A549 treated with CpdA at 1 μM for 4 hours (cell line): Measurements from ENCODE around the gene PDRG1. TPM values are rescaled to one million over a fixed set of nuclear protein-coding genes. Genes with fewer than 3 reads are reported as not detected.

Source experiments
- total RNA-seq: library from RNA; stranded (reverse); fragments of 200-300 nt; extraction: Qiagen RNA extraction; gene quantifications from 5 replicates; pipeline ENCODE4 v1.2.3, GENCODE V29; 2022; ENCODE audit warnings: low read depth

Gene PDRG1
- 29.2 to 36.5 TPM (median 34.3 TPM) in 5 replicates for total RNA-seq

GRCh38 chr20:31951530-31952453 is at the start of gene PDRG1:
Gene PDRG1 (minus strand): TSS chr20:31952046. CDS start chr20:31951961, 85 bp downstream.

GRCh38 chr20:31967830-31968249 is 16.0 kb upstream of the PDRG1 start, which contains the start of gene XKR7:
Gene XKR7 (plus strand): TSS chr20:31968151. CDS start chr20:31968176, 25 bp downstream.

Other genes starting within 250 kb of the PDRG1 start
- 135 to 153 TPM (median 148 TPM) in 5 replicates for gene BCL2L1, start 229.2 kb downstream of the PDRG1 start, total RNA-seq
- gene TPX2, start 212.8 kb downstream of the PDRG1 start, total RNA-seq = 100 to 117 TPM (median 107 TPM) in 5 replicates
- 0.61 to 0.87 TPM (median 0.66 TPM) in 5 replicates for gene MYLK2, start 132.7 kb downstream of the PDRG1 start, total RNA-seq
- 0.62 to 1.8 TPM (median 1.2 TPM) in 5 replicates for gene FOXS1, start 106.4 kb downstream of the PDRG1 start, total RNA-seq
- gene DUSP15, start 81.5 kb downstream of the PDRG1 start, total RNA-seq = 0.64 to 1.5 TPM (median 1.1 TPM) in 5 replicates
- 0.06 to 0.20 TPM in 2 of 5 replicates, not detected in the others for gene TTLL9, start 81.4 kb downstream of the PDRG1 start, total RNA-seq
- gene XKR7, start 16.1 kb upstream of the PDRG1 start, total RNA-seq = under 0.01 to 0.02 TPM in 2 of 5 replicates, not detected in the others
- 0.42 to 0.92 TPM (median 0.50 TPM) in 5 replicates for gene CCM2L, start 58.4 kb upstream of the PDRG1 start, total RNA-seq
- gene HCK, start 100.2 kb upstream of the PDRG1 start, total RNA-seq = 0.06 to 0.14 TPM (median 0.10 TPM) in 4 of 5 replicates, not detected in the other
- 36.5 to 40.8 TPM (median 38.8 TPM) in 5 replicates for gene TM9SF4, start 157.7 kb upstream of the PDRG1 start, total RNA-seq